OCI-LY3 (cell line): ENCODE data around the gene ZNF385D.

Source experiments
- H2AFZ ChIP-seq: fragments of 200-600, 300-600 bp; shearing (Covaris generic); 2 replicates; pipeline ENCODE4 v1.6.0; 2014; ENCODE audit warnings: antibody characterized with exemption, low read depth, low read length
- H3K27ac ChIP-seq: fragments of 200-600, 300-600 bp; sonication (generic); 2 replicates; pipeline ENCODE4 v1.5.1; 2014; ENCODE audit warnings: mild to moderate bottlenecking, low read length, moderate library complexity, mixed read lengths
- H3K27me3 ChIP-seq: fragments of 200-600, 300-600 bp; sonication (generic); 2 replicates; pipeline ENCODE4 v1.6.1; 2014; ENCODE audit warnings: low read depth, low read length, mixed read lengths
- H3K36me3 ChIP-seq: fragments of 200-600, 300-600 bp; sonication (generic); replicated peaks from 2 replicates; pipeline ENCODE3; 2014; ENCODE audit warnings: low read depth, low read length, mixed read lengths
- H3K4me1 ChIP-seq: fragments of 300-600, 200-600 bp; sonication (generic); 2 replicates; pipeline ENCODE4 v1.6.1; 2014; ENCODE audit warnings: low read length, mixed read lengths
- H3K4me2 ChIP-seq: fragments of 200-600, 300-600 bp; sonication (generic); 2 replicates; pipeline ENCODE4 v1.6.1; 2014; ENCODE audit warnings: low read length, mixed read lengths
- H3K4me3 ChIP-seq: fragments of 300-600, 200-600 bp; sonication (generic); 2 replicates; pipeline ENCODE4 v1.5.1; 2014; ENCODE audit warnings: antibody characterized with exemption, mild to moderate bottlenecking, low read length, moderate library complexity
- H3K79me2 ChIP-seq: fragments of 300-600, 200-600 bp; shearing (Covaris generic); 2 replicates; pipeline ENCODE4 v1.6.1; 2014; ENCODE audit warnings: mild to moderate bottlenecking, low read length, mixed read lengths
- H3K9ac ChIP-seq: fragments of 300-600, 200-600 bp; shearing (Covaris generic); 2 replicates; pipeline ENCODE4 v1.6.0; 2014; ENCODE audit warnings: mild to moderate bottlenecking, low read length, moderate library complexity
- H3K9me3 ChIP-seq: fragments of 200-600, 300-600 bp; shearing (Covaris generic); 2 replicates; pipeline ENCODE4 v1.6.1; 2014; ENCODE audit warnings: low read length, mixed read lengths; ENCODE audit not compliant: insufficient read depth
- H4K20me1 ChIP-seq: fragments of 200-600, 300-600 bp; sonication (generic); 2 replicates; pipeline ENCODE4 v1.6.1; 2016; ENCODE audit warnings: low read length, mixed read lengths; ENCODE audit not compliant: insufficient read depth
- EZH2phosphoT487 ChIP-seq: fragments of 200-600 bp; shearing (Covaris generic); IDR thresholded peaks from 2 replicates; pipeline ENCODE4 v1.6.1; 2018; ENCODE audit warnings: antibody characterized with exemption, mixed run types, low read depth
- TF ChIP-seq, protein P1 (sequence below): fragments of 200-600, 300-600 bp; sonication (generic); IDR thresholded peaks from 2 replicates; pipeline ENCODE4 v1.5.1; 2014; ENCODE audit warnings: antibody characterized with exemption, low read length, low read depth

The ZNF385D gene

DNA sequence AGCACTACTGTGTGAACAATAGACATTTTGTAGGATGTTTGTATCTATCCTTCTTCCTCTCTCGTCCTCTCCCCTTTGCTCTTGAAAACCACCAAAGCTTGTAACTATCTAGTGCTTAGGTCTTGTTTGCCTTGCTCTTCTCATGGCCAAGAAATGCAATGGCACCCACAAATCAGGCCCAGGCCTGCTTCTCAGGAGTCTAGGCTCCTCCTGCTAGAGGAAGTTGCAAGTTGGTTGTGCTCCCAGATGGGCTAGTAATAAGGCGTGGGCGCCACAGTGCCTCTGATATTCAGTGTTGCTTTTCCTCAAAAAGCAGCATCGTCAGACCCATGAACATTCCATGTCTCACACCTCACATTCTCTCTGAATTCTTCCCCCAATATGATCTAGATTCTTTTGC lies 28.7 kb downstream of the ZNF385D start:
- TF ChIP-seq, protein P1, sequence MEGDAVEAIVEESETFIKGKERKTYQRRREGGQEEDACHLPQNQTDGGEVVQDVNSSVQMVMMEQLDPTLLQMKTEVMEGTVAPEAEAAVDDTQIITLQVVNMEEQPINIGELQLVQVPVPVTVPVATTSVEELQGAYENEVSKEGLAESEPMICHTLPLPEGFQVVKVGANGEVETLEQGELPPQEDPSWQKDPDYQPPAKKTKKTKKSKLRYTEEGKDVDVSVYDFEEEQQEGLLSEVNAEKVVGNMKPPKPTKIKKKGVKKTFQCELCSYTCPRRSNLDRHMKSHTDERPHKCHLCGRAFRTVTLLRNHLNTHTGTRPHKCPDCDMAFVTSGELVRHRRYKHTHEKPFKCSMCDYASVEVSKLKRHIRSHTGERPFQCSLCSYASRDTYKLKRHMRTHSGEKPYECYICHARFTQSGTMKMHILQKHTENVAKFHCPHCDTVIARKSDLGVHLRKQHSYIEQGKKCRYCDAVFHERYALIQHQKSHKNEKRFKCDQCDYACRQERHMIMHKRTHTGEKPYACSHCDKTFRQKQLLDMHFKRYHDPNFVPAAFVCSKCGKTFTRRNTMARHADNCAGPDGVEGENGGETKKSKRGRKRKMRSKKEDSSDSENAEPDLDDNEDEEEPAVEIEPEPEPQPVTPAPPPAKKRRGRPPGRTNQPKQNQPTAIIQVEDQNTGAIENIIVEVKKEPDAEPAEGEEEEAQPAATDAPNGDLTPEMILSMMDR: no peak
- no peak for TF ChIP-seq EZH2phosphoT487
- no peak overlapping the region for H3K4me2 ChIP-seq

DNA sequence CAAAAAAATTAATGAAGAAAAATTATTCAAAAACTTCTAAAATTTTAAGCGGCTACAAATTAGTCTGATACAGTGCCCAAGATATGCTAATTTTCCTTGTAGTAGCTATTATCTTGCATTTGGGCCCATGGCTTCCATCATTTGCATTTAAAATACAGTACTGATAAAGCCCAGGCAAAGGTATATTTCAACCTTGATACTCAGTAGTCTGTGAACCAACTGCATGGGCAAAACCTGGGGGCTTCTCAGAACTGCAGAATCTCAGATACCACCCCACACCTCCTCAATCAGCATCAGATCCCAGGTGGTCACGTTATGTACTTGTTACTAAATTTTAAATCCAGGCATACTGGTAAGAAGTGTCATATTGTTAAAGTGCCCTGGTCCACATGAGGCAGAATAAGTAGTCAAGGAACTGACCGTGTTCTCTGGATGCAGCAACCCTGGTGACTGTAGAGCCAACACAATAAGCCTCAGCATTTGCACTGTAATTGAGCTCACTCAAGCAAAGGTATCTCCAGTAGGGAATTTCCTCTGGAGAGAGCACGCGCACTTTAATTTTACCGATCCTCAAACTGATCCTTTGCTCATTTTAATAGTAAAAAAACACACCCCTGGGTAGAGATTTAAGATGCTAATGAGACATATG lies 31.9 kb downstream of the ZNF385D start:
- H3K9me3 ChIP-seq: peaks cover 3% of the 10 kb centered on the region; the same call in 1 of the 2 replicates
- no peak overlapping the region for H3K27ac ChIP-seq
- H4K20me1 ChIP-seq: no peaks in the 10 kb centered on the region
- H3K9ac ChIP-seq: no peak overlapping the region
- H3K27me3 ChIP-seq: no peaks in the 10 kb centered on the region
- TF ChIP-seq, protein P1: no peak
- TF ChIP-seq EZH2phosphoT487: no peak
- H3K4me1 ChIP-seq: no peaks in the 10 kb centered on the region
- no peak overlapping the region for H3K4me3 ChIP-seq
- no peak overlapping the region for H3K4me2 ChIP-seq
- no peaks in the 10 kb centered on the region for H3K79me2 ChIP-seq
- no peaks in the 10 kb centered on the region for H3K36me3 ChIP-seq
- H2AFZ ChIP-seq: no peak overlapping the region

More for the DNA sequence above, 28.7 kb downstream of the ZNF385D start:
- Histone ChIP-seq H3K9me3 (no peaks in the 10 kb centered on the region), H3K79me2 (no peaks in the 10 kb centered on the region), H3K4me3 (no peak overlapping the region), H4K20me1 (no peaks in the 10 kb centered on the region), H2AFZ (no peak overlapping the region), H3K4me1 (no peaks in the 10 kb centered on the region), H3K36me3 (no peaks in the 10 kb centered on the region), H3K27ac (no peak overlapping the region), H3K9ac (no peak overlapping the region), H3K27me3 (no peaks in the 10 kb centered on the region)

DNA sequence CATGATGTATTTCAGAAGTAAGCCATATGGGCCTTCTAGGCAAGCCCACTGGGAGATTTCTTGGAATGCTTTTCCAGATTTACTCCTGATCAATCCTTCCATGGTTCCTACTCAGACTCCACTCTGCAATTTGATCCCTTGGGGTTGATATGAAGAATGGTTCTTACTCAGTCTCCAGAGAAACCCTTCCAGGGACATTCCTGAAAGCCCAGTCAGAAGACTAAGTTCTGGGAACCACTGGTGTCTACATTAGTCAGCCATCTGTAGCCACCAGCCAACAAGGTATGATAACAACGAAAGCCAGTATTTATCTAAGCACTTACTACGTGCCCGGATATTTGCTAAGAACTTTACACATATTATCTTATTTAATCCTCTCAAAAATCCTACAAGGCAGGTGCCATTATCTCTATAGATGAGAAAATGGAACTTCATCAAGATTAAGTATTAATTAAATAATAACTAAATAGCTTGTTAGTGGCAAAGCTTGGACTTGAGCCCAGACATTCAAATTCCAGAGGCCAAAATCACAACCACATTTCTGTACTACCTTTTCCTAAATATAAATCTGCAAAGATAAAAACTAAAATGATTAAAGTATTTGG lies 32.7 kb downstream of the ZNF385D start:
- H3K9me3 ChIP-seq: peaks cover 3% of the 10 kb centered on the region; the same call in 1 of the 2 replicates
- H3K27ac ChIP-seq: no peak overlapping the region
- TF ChIP-seq, protein P1: no peak
- TF ChIP-seq EZH2phosphoT487: no peak
- H3K4me1 ChIP-seq: no peaks in the 10 kb centered on the region
- no peak overlapping the region for H2AFZ ChIP-seq
- no peaks in the 10 kb centered on the region for H3K36me3 ChIP-seq
- H3K27me3 ChIP-seq: no peaks in the 10 kb centered on the region
- H4K20me1 ChIP-seq: no peaks in the 10 kb centered on the region
- no peaks in the 10 kb centered on the region for H3K79me2 ChIP-seq
- no peak overlapping the region for H3K9ac ChIP-seq
- H3K4me3 ChIP-seq: no peak overlapping the region
- H3K4me2 ChIP-seq: no peak overlapping the region

DNA sequence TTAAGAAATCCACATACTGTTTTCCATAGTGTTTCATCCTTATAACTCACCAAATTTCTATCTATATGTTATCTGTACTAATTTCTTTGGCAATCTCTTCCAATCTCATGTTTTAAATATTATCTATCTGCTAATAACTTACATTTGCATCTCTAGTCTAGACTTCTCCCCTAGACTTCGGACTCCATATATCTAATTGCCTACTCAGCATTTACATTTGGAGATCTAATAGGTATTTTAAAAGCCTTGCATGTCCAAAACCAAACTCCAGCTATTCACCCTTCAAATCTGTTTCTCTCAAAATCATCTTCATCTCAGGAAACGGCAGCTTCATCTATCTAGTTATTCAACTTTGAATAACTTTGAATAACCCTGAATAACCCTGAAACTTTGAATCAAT lies 35.3 kb downstream of the ZNF385D start:
- Histone ChIP-seq H4K20me1 (no peaks in the 10 kb centered on the region), H3K27me3 (no peaks in the 10 kb centered on the region), H3K9ac (no peak overlapping the region), H3K4me1 (no peaks in the 10 kb centered on the region), H3K9me3 (peaks cover 3% of the 10 kb centered on the region; the same call in 1 of the 2 replicates), H3K36me3 (no peaks in the 10 kb centered on the region), H3K4me2 (no peak overlapping the region), H2AFZ (no peak overlapping the region), H3K27ac (no peak overlapping the region), H3K4me3 (no peak overlapping the region), H3K79me2 (no peaks in the 10 kb centered on the region)
- no peak for TF ChIP-seq EZH2phosphoT487
- TF ChIP-seq, protein P1: no peak
